Ishikawa (cell line): ENCODE results near the gene ZNF865.

Experiments used
- CEBPB ChIP-seq: IDR thresholded peaks from 2 replicates; pipeline ENCODE4 v1.6.1; 2012
- CREB1 ChIP-seq: IDR thresholded peaks from 2 replicates; pipeline ENCODE4 v1.6.1; 2012; ENCODE audit warnings: low read depth
- EGR1 ChIP-seq: IDR thresholded peaks from 2 replicates; pipeline ENCODE4 v1.6.1; 2012
- EP300 ChIP-seq: IDR thresholded peaks from 2 replicates; pipeline ENCODE4 v1.6.1; 2012; ENCODE audit warnings: borderline replicate concordance
- FOXM1 ChIP-seq: IDR thresholded peaks from 2 replicates; pipeline ENCODE4 v1.6.1; 2012; ENCODE audit warnings: low read depth, borderline replicate concordance
- NFIC ChIP-seq: IDR thresholded peaks from 2 replicates; pipeline ENCODE4 v1.6.1; 2012
- RAD21 ChIP-seq: IDR thresholded peaks from 2 replicates; pipeline ENCODE4 v1.6.1; 2012; ENCODE audit warnings: low read depth
- TAF1 ChIP-seq: IDR thresholded peaks from 2 replicates; pipeline ENCODE4 v1.6.1; 2012; ENCODE audit warnings: low read depth, mild to moderate bottlenecking
- TCF12 ChIP-seq: IDR thresholded peaks from 2 replicates; pipeline ENCODE4 v1.6.1; 2012; ENCODE audit warnings: low read depth
- TEAD4 ChIP-seq: IDR thresholded peaks from 2 replicates; pipeline ENCODE4 v1.6.1; 2012
- YY1 ChIP-seq: IDR thresholded peaks from 2 replicates; pipeline ENCODE4 v1.6.1; 2012; ENCODE audit warnings: low read depth
- ZBTB7A ChIP-seq: IDR thresholded peaks from 2 replicates; pipeline ENCODE4 v1.6.1; 2012; ENCODE audit warnings: low read depth
- TF ChIP-seq, protein P1 (sequence below): IDR thresholded peaks from 2 replicates; pipeline ENCODE4 v1.6.1; 2012
- TF ChIP-seq, protein P2 (sequence below): IDR thresholded peaks from 2 replicates; pipeline ENCODE4 v1.6.1; 2012; ENCODE audit warnings: low read depth, mild to moderate bottlenecking
- TF ChIP-seq, protein P3 (sequence below): IDR thresholded peaks from 2 replicates; pipeline ENCODE4 v1.6.1; 2012

ZNF865 gene

DNA sequence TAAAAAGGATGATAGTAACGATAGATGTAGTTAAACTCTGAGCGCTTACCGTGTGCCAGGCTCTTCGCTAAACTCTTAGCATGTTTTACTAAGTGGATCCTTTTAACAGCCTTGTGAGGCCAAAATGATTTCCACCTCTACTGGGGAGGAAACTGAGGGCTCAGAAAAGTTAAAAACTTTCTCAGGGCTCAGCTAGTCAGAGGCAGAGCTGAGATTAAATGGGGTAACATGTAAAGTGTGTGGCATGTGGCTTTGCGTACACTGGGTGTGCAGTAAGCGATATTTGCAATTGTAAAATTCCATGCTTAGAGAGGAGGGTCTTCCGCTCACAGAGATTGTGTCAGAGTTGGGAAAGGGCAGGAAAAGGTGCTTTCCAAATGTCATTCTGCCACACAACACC, 51.1 kb downstream of the ZNF865 start:
- TF ChIP-seq CEBPB (no peak), TCF12 (no peak), RAD21 (no peak), ZBTB7A (no peak), CREB1 (no peak), EP300 (no peak), EGR1 (no peak), YY1 (no peak), FOXM1 (no peak), NFIC (no peak), TEAD4 (no peak), TAF1 (no peak)
- TF ChIP-seq, protein P1, sequence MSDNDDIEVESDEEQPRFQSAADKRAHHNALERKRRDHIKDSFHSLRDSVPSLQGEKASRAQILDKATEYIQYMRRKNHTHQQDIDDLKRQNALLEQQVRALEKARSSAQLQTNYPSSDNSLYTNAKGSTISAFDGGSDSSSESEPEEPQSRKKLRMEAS = no peak
- TF ChIP-seq, protein P2, sequence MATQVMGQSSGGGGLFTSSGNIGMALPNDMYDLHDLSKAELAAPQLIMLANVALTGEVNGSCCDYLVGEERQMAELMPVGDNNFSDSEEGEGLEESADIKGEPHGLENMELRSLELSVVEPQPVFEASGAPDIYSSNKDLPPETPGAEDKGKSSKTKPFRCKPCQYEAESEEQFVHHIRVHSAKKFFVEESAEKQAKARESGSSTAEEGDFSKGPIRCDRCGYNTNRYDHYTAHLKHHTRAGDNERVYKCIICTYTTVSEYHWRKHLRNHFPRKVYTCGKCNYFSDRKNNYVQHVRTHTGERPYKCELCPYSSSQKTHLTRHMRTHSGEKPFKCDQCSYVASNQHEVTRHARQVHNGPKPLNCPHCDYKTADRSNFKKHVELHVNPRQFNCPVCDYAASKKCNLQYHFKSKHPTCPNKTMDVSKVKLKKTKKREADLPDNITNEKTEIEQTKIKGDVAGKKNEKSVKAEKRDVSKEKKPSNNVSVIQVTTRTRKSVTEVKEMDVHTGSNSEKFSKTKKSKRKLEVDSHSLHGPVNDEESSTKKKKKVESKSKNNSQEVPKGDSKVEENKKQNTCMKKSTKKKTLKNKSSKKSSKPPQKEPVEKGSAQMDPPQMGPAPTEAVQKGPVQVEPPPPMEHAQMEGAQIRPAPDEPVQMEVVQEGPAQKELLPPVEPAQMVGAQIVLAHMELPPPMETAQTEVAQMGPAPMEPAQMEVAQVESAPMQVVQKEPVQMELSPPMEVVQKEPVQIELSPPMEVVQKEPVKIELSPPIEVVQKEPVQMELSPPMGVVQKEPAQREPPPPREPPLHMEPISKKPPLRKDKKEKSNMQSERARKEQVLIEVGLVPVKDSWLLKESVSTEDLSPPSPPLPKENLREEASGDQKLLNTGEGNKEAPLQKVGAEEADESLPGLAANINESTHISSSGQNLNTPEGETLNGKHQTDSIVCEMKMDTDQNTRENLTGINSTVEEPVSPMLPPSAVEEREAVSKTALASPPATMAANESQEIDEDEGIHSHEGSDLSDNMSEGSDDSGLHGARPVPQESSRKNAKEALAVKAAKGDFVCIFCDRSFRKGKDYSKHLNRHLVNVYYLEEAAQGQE = no peak
- TF ChIP-seq, protein P3, sequence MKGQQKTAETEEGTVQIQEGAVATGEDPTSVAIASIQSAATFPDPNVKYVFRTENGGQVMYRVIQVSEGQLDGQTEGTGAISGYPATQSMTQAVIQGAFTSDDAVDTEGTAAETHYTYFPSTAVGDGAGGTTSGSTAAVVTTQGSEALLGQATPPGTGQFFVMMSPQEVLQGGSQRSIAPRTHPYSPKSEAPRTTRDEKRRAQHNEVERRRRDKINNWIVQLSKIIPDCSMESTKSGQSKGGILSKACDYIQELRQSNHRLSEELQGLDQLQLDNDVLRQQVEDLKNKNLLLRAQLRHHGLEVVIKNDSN = no peak

DNA sequence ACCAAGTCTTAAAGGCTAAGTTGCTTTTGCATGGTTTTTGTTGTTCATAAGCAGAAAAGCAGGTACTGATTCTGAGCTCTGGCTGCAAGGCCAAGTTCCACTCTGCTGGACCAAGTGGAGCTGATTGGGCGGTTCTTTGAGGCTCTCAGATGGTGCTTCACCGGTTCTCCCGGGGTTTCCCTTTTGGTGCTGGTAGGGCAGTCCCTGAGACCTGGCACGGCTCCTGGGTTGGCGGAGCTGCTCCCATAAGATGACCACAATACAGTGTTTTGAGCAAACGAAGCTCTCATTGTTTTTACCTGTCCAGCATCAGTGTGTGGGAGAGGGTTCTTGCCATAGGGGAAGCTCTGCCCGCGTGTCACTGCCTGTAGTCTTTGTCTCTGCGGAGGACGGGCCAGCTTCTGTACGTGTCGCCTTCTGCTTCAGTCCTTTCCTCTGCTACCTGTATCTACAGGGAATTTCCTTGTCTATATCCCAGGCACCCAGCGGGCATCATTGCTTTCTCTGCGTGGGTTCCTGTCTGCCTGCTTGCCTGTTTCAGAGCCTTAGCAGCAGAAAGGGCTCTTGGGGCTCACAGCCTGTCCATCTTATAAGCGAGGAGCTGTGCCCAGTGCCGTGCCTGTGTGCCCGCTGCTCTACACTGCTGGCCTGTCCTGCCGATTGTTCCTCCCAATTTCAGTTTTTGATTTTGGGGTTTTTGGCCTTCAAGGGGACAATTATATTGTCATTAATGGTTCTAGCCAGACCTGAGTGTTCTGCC, 51.7 kb downstream of the ZNF865 start:
- TF ChIP-seq ZBTB7A (no peak), CREB1 (no peak), NFIC (no peak), TAF1 (no peak), EGR1 (no peak), YY1 (no peak), TCF12 (no peak), EP300 (no peak), RAD21 (no peak)
- TF ChIP-seq, protein P3 = no peak
- TF ChIP-seq, protein P2 = no peak
- TF ChIP-seq, protein P1 = no peak

DNA sequence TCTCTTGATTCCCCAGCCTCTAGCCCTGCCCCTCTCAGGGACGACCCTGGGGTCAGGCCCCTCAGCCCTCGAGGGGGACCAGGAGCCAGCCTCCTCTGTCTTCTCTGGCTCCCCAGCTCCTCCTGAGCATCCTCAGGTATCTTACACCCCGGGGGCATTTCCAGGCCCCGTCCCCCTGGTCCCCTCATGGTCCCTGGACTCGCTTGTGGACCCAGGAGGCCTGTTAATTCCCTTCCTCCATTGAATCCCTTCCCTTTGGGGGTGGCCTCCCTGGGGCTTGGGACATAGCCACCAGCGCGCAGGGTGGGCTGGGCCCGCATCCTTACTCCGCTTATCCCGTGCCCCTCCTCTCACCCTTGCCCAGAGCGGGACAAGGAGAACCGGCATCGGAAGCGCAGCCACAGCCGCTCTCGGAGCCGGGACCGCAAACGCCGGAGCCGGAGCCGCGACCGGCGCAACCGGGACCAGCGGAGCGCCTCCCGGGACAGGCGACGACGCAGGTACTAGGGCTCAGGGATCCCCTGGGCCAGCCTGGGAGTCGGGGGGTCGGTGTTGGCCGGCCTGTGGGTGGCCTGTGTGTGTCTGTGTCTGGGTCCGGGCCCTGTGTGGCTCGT, 53.5 kb downstream of the ZNF865 start:
- TF ChIP-seq, protein P2 = no peak
- TF ChIP-seq, protein P3 = no peak
- no peak for TF ChIP-seq NFIC
- TF ChIP-seq RAD21 = no peak
- no peak for TF ChIP-seq ZBTB7A
- TF ChIP-seq TCF12 = no peak
- TF ChIP-seq YY1 = no peak
- TF ChIP-seq, protein P1 = no peak
- no peak for TF ChIP-seq FOXM1
- no peak for TF ChIP-seq EP300
- TF ChIP-seq EGR1 = no peak
- no peak for TF ChIP-seq TEAD4
- no peak for TF ChIP-seq CREB1
- no peak for TF ChIP-seq CEBPB
